GM13976 (cell line): ENCODE results near the gene SPRR1A.

Experiments used
- DNase-seq: peaks from one replicate; pipeline ENCODE4 v3.0.0; 2012; ENCODE audit warnings: low spot score
- CTCF ChIP-seq: IDR thresholded peaks from 2 replicates; pipeline ENCODE4 v1.5.1; 2012; ENCODE audit warnings: borderline replicate concordance, mild to moderate bottlenecking; ENCODE audit not compliant: insufficient read depth; ENCODE audit errors: extremely low read depth, missing control alignments, control extremely low read depth
- in situ Hi-C: fragments of 300-500 bp; cut with MboI; formaldehyde crosslinking; loops from one replicate; pipeline ENCODE4 v1.12.0; 2022; ENCODE audit warnings: low sequenced_read_pairs, mixed read lengths, inconsistent platforms; ENCODE audit not compliant: unreplicated experiment

The SPRR1A gene

GRCh38 chr1:152968248-152968647, 15.6 kb upstream of the SPRR1A start:
- in situ Hi-C loops: loop anchor here (25.0 kb wide), 1 partner anchor 219 kb away; no protein-coding TSS in a partner anchor
- peak; percentile 27 for DNase-seq
- TF ChIP-seq CTCF: no peak

- DNase-seq: no peak
- no peak for TF ChIP-seq CTCF
- in situ Hi-C loops: loop anchor here (25.0 kb wide), 1 partner anchor 218 kb away; no protein-coding TSS in a partner anchor
Measured at GRCh38 chr1:152969036-152969435, 14.8 kb upstream of the SPRR1A start.

- no peak for DNase-seq
- in situ Hi-C loops: loop anchor here (25.0 kb wide), 1 partner anchor 217 kb away; no protein-coding TSS in a partner anchor
- TF ChIP-seq CTCF: no peak
Measured at GRCh38 chr1:152970495-152970894, 13.4 kb upstream of the SPRR1A start, which contains the start of gene SPRR4. Gene SPRR4 (plus strand): TSS chr1:152970648. CDS start chr1:152971891, 1,243 bp downstream.

GRCh38 chr1:152972196-152972886, 11.5 kb upstream of the SPRR1A start:
- in situ Hi-C loops: loop anchor here (25.0 kb wide), 1 partner anchor 215 kb away; no protein-coding TSS in a partner anchor
- DNase-seq: no peak

GRCh38 chr1:152976688-152977087, 7.2 kb upstream of the SPRR1A start:
- no peak for DNase-seq
- in situ Hi-C loops: no loop called here
- TF ChIP-seq CTCF: no peak

More at GRCh38 chr1:152972196-152972886, 11.5 kb upstream of the SPRR1A start:
- no peak for TF ChIP-seq CTCF

GRCh38 chr1:152977614-152978013, 6.3 kb upstream of the SPRR1A start:
- TF ChIP-seq CTCF: no peak
- DNase-seq: no peak
- in situ Hi-C loops: no loop called here
